RWPE2 (cell line): Measurements from ENCODE around the gene SH2D3C.

Experiments used
- ATAC-seq: fragments of 200-7000 bp; cut with Tn5 transposase; 3 replicates; pipeline ENCODE4 v1.9.1; 2021; ENCODE audit warnings: low read depth
- DNase-seq: peaks from one replicate; pipeline ENCODE4 v3.0.0-alpha.2; 2020; ENCODE audit warnings: low spot score
- H3K27ac ChIP-seq: fragments of 450-650 bp; 2 replicates; pipeline ENCODE4 v1.5.1; 2017; ENCODE audit warnings: mild to moderate bottlenecking; ENCODE audit not compliant: poor library complexity, severe bottlenecking
- H3K27me3 ChIP-seq: fragments of 250-450 bp; sonication (Bioruptor Pico); 2 replicates; pipeline ENCODE4 v1.5.1; 2021; ENCODE audit warnings: mild to moderate bottlenecking, moderate library complexity; ENCODE audit not compliant: insufficient read depth, poor library complexity, severe bottlenecking
- H3K36me3 ChIP-seq: fragments of 250-450 bp; sonication (Bioruptor Pico); 2 replicates; pipeline ENCODE4 v1.5.1; 2020; ENCODE audit warnings: low read depth, mild to moderate bottlenecking, moderate library complexity
- H3K4me1 ChIP-seq: fragments of 250-450 bp; sonication (Bioruptor Pico); 2 replicates; pipeline ENCODE4 v1.5.1; 2021; ENCODE audit warnings: mild to moderate bottlenecking, moderate library complexity; ENCODE audit not compliant: insufficient read depth, poor library complexity, severe bottlenecking
- H3K4me3 ChIP-seq: fragments of 250-450 bp; sonication (Bioruptor Pico); 2 replicates; pipeline ENCODE4 v1.5.1; 2021; ENCODE audit warnings: mild to moderate bottlenecking, moderate library complexity; ENCODE audit not compliant: severe bottlenecking
- H3K9me3 ChIP-seq: fragments of 250-450 bp; sonication (Bioruptor Pico); 2 replicates; pipeline ENCODE4 v1.5.1; 2021; ENCODE audit warnings: mild to moderate bottlenecking, moderate library complexity; ENCODE audit not compliant: severe bottlenecking
- TF ChIP-seq, protein P1 (sequence below): fragments of 450-650 bp; IDR thresholded peaks from one replicate; pipeline ENCODE4 v1.5.1; 2017; ENCODE audit warnings: mild to moderate bottlenecking, moderate library complexity; ENCODE audit not compliant: poor library complexity, severe bottlenecking

Gene SH2D3C

DNA sequence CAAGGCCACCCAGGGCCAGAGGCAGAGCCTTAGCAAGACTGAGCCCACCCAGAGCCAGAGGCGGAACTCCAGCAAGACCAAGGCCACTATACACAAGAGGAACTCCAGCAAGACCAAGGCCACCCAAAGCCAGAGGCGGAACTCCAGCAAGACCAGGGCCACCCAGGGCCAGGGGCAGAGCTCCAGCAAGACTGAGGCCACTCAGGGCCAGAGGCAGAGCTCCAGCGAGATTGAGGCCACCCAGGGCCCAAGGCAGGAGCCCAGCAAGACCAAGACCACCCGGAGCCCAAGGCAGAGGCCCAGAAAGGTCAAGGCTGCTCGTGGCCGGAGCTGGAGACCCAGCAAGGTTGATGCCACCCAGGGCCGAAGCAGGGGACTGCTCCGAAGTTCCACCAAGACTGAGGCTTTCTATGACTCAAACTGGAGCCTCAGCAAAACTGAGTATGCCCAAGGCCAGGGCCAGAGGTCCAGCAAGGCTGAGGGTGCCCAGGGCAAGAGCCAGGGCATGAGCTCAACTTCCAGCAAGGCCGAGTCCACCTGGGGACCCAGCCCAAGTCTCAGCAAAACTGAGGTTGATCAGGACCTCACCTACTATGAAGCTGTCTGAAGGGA is 47.6 kb downstream of the SH2D3C start:
- no peak overlapping the region for H3K27ac ChIP-seq
- no peaks in the 10 kb centered on the region for H3K9me3 ChIP-seq
- no peak for ATAC-seq
- H3K4me3 ChIP-seq, result no peak overlapping the region
- H3K4me1 ChIP-seq, result no peaks in the 10 kb centered on the region
- no peaks in the 10 kb centered on the region for H3K27me3 ChIP-seq
- H3K36me3 ChIP-seq, result no peaks in the 10 kb centered on the region
- DNase-seq, result peak; percentile 51
- TF ChIP-seq, protein P1, sequence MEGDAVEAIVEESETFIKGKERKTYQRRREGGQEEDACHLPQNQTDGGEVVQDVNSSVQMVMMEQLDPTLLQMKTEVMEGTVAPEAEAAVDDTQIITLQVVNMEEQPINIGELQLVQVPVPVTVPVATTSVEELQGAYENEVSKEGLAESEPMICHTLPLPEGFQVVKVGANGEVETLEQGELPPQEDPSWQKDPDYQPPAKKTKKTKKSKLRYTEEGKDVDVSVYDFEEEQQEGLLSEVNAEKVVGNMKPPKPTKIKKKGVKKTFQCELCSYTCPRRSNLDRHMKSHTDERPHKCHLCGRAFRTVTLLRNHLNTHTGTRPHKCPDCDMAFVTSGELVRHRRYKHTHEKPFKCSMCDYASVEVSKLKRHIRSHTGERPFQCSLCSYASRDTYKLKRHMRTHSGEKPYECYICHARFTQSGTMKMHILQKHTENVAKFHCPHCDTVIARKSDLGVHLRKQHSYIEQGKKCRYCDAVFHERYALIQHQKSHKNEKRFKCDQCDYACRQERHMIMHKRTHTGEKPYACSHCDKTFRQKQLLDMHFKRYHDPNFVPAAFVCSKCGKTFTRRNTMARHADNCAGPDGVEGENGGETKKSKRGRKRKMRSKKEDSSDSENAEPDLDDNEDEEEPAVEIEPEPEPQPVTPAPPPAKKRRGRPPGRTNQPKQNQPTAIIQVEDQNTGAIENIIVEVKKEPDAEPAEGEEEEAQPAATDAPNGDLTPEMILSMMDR, result no peak

- DNase-seq, result no peak
Observed at GRCh38 chr9:127730262-127730661, 48.2 kb downstream of the SH2D3C start.

GRCh38 chr9:127729522-127730256 is 48.8 kb downstream of the SH2D3C start:
- H3K9me3 ChIP-seq, result no peaks in the 10 kb centered on the region
- no peak for ATAC-seq
- no peaks in the 10 kb centered on the region for H3K36me3 ChIP-seq
- DNase-seq, result peak; percentile 33
- H3K27ac ChIP-seq, result no peak overlapping the region
- TF ChIP-seq, protein P1, result no peak
- H3K4me1 ChIP-seq, result no peaks in the 10 kb centered on the region
- no peaks in the 10 kb centered on the region for H3K27me3 ChIP-seq
- no peak overlapping the region for H3K4me3 ChIP-seq

More at GRCh38 chr9:127730262-127730661, 48.2 kb downstream of the SH2D3C start:
- Histone ChIP-seq H3K27ac (no peak overlapping the region), H3K4me3 (no peak overlapping the region), H3K9me3 (no peaks in the 10 kb centered on the region), H3K4me1 (no peaks in the 10 kb centered on the region), H3K27me3 (no peaks in the 10 kb centered on the region), H3K36me3 (no peaks in the 10 kb centered on the region)
- TF ChIP-seq, protein P1, result no peak
- no peak for ATAC-seq

GRCh38 chr9:127728808-127729207 is 49.7 kb downstream of the SH2D3C start:
- no peak for ATAC-seq
- Histone ChIP-seq H3K4me1 (no peaks in the 10 kb centered on the region), H3K27me3 (no peaks in the 10 kb centered on the region), H3K36me3 (no peaks in the 10 kb centered on the region), H3K4me3 (no peak overlapping the region), H3K27ac (no peak overlapping the region), H3K9me3 (no peaks in the 10 kb centered on the region)
- peak; percentile 49 for DNase-seq
- TF ChIP-seq, protein P1, result no peak

GRCh38 chr9:127726871-127727270 is 51.6 kb downstream of the SH2D3C start:
- Histone ChIP-seq H3K4me1 (peaks cover 4% of the 10 kb centered on the region), H3K27ac (no peak overlapping the region), H3K36me3 (no peaks in the 10 kb centered on the region), H3K4me3 (no peak overlapping the region), H3K27me3 (no peaks in the 10 kb centered on the region), H3K9me3 (no peaks in the 10 kb centered on the region)
- DNase-seq (peak; percentile 51), ATAC-seq (no peak)
- TF ChIP-seq, protein P1, result no peak
